ENCODE data around the gene MRPS23.
"Not testable (repeated sequence)": the region's sequence is repeated elsewhere in the genome, so short reads cannot be mapped to it uniquely, and the experiment has no call there.

MRPS23 gene

GRCh38 chr17:57849163-57849873 is 526 bp downstream of the MRPS23 start:
- H3K4me3 ChIP-seq (replicated peaks in 1 of 2; ENCODE audit: low read depth in 2 of 2, low read length in 2 of 2), result peak overlapping the region; percentile 78 to 97
- no peak for TF ChIP-seq CTCF (IDR thresholded peaks at IDR 0.05; ENCODE audit: low read depth, low read length)
- no peak for DNase-seq (ENCODE audit: low read depth in 2 of 2)

- not testable (repeated sequence) for DNase-seq (ENCODE audit: low read depth in 2 of 2); H3K4me3 ChIP-seq (replicated peaks in 1 of 2; ENCODE audit: low read depth in 2 of 2, low read length in 2 of 2)
Measured at GRCh38 chr17:57846056-57846945, 3.5 kb downstream of the MRPS23 start.

- no peak for DNase-seq (ENCODE audit: low read depth in 2 of 2)
- TF ChIP-seq CTCF (IDR thresholded peaks at IDR 0.05; ENCODE audit: low read depth, low read length), result no peak
- H3K4me3 ChIP-seq (replicated peaks in 1 of 2; ENCODE audit: low read depth in 2 of 2, low read length in 2 of 2), result no peak overlapping the region
Measured at GRCh38 chr17:57842280-57842679, 7.6 kb downstream of the MRPS23 start.

- H3K4me3 ChIP-seq (replicated peaks in 1 of 2; ENCODE audit: low read depth in 2 of 2, low read length in 2 of 2), result no peak overlapping the region
- DNase-seq (ENCODE audit: low read depth in 2 of 2), result no peak
- TF ChIP-seq CTCF (IDR thresholded peaks at IDR 0.05; ENCODE audit: low read depth, low read length), result no peak
Measured at GRCh38 chr17:57839571-57839923, 10.3 kb downstream of the MRPS23 start.

- no peak for TF ChIP-seq CTCF (IDR thresholded peaks at IDR 0.05; ENCODE audit: low read depth, low read length)
Measured at GRCh38 chr17:57838857-57839570, 10.8 kb downstream of the MRPS23 start.

GRCh38 chr17:57838453-57838852 is 11.4 kb downstream of the MRPS23 start:
- DNase-seq (ENCODE audit: low read depth in 2 of 2), result no peak
- no peak for TF ChIP-seq CTCF (IDR thresholded peaks at IDR 0.05; ENCODE audit: low read depth, low read length)
- H3K4me3 ChIP-seq (replicated peaks in 1 of 2; ENCODE audit: low read depth in 2 of 2, low read length in 2 of 2), result no peak overlapping the region

More at GRCh38 chr17:57838857-57839570, 10.8 kb downstream of the MRPS23 start:
- DNase-seq (ENCODE audit: low read depth in 2 of 2), result no peak
- H3K4me3 ChIP-seq (replicated peaks in 1 of 2; ENCODE audit: low read depth in 2 of 2, low read length in 2 of 2), result no peak overlapping the region
